H9 (cell line): Measurements from ENCODE around the gene NKG7. TPM values are rescaled to one million over a fixed set of nuclear protein-coding genes. Genes with fewer than 3 reads are reported as not detected.
A peak's percentile ranks its signal among the peaks of the same experiment; 100 is the strongest.

Experiments used
- DNase-seq: peaks from one replicate; pipeline ENCODE4 v3.0.0-alpha.2; 2017
- H2AFZ ChIP-seq: one replicate; pipeline ENCODE4 v1.6.1; 2013; ENCODE audit warnings: mild to moderate bottlenecking, low read length, control low read depth, moderate library complexity
- H2AK5ac ChIP-seq: 2 replicates; pipeline ENCODE4 v1.6.1; 2013; ENCODE audit warnings: low read length, control low read depth, mixed read lengths; ENCODE audit not compliant: insufficient read length
- H2BK120ac ChIP-seq: one replicate; pipeline ENCODE4 v1.6.1; 2013; ENCODE audit warnings: low read depth, mild to moderate bottlenecking, low read length, control low read depth, inconsistent platforms; ENCODE audit not compliant: poor library complexity, severe bottlenecking
- H2BK12ac ChIP-seq: 2 replicates; pipeline ENCODE4 v1.6.1; 2013; ENCODE audit warnings: low read length, control low read depth, mixed read lengths, low read depth; ENCODE audit not compliant: insufficient read length
- H2BK15ac ChIP-seq: 2 replicates; pipeline ENCODE4 v1.6.1; 2013; ENCODE audit warnings: low read depth, low read length, control low read depth
- H2BK20ac ChIP-seq: one replicate; pipeline ENCODE4 v1.6.1; 2013; ENCODE audit warnings: low read depth, mild to moderate bottlenecking, low read length, control low read depth, inconsistent platforms; ENCODE audit not compliant: poor library complexity, severe bottlenecking
- H2BK5ac ChIP-seq: 2 replicates; pipeline ENCODE4 v1.6.1; 2013; ENCODE audit warnings: low read length, control low read depth, mixed read lengths; ENCODE audit not compliant: insufficient read length
- H3K14ac ChIP-seq: 2 replicates; pipeline ENCODE4 v1.6.1; 2013; ENCODE audit warnings: low read length, control low read depth; ENCODE audit not compliant: insufficient read depth
- H3K18ac ChIP-seq: 2 replicates; pipeline ENCODE4 v1.6.1; 2013; ENCODE audit warnings: low read depth, mild to moderate bottlenecking, mixed read lengths, low read length, control low read depth; ENCODE audit not compliant: insufficient read length
- H3K23ac ChIP-seq: 2 replicates; pipeline ENCODE4 v1.6.1; 2013; ENCODE audit warnings: low read length, control low read depth, mixed read lengths, low read depth; ENCODE audit not compliant: insufficient read length
- H3K23me2 ChIP-seq: 2 replicates; pipeline ENCODE4 v1.6.1; 2013; ENCODE audit warnings: low read depth, mild to moderate bottlenecking, mixed read lengths, low read length, control low read depth; ENCODE audit not compliant: insufficient read length, poor library complexity, severe bottlenecking
- H3K27ac ChIP-seq: 2 replicates; pipeline ENCODE4 v1.5.1; 2013; ENCODE audit warnings: low read length, control low read depth, mixed read lengths, low read depth; ENCODE audit not compliant: insufficient read length
- H3K27me3 ChIP-seq: 2 replicates; pipeline ENCODE4 v1.6.1; 2013; ENCODE audit warnings: low read length, control low read depth, inconsistent platforms; ENCODE audit not compliant: insufficient read depth
- H3K4ac ChIP-seq: 2 replicates; pipeline ENCODE4 v1.6.1; 2013; ENCODE audit warnings: low read depth, mild to moderate bottlenecking, control low read depth, inconsistent platforms, low read length, moderate library complexity
- H3K4me1 ChIP-seq: 2 replicates; pipeline ENCODE4 v1.6.1; 2013; ENCODE audit warnings: low read length, control low read depth, inconsistent platforms; ENCODE audit not compliant: insufficient read depth
- H3K4me2 ChIP-seq: 2 replicates; pipeline ENCODE4 v1.6.1; 2013; ENCODE audit warnings: low read length, control low read depth, mixed read lengths; ENCODE audit not compliant: insufficient read length, insufficient read depth
- H3K56ac ChIP-seq: 2 replicates; pipeline ENCODE4 v1.6.1; 2013; ENCODE audit warnings: low read depth, mild to moderate bottlenecking, mixed read lengths, low read length, control low read depth; ENCODE audit not compliant: insufficient read length
- H3K79me1 ChIP-seq: 2 replicates; pipeline ENCODE4 v1.6.1; 2013; ENCODE audit warnings: low read depth, mild to moderate bottlenecking, moderate library complexity, low read length, control low read depth, inconsistent platforms; ENCODE audit not compliant: insufficient read depth, poor library complexity, severe bottlenecking
- H3K79me2 ChIP-seq: 2 replicates; pipeline ENCODE4 v1.6.1; 2013; ENCODE audit warnings: low read length, control low read depth, inconsistent platforms; ENCODE audit not compliant: insufficient read depth
- H3K9ac ChIP-seq: 2 replicates; pipeline ENCODE4 v1.6.1; 2013; ENCODE audit warnings: low read length, control low read depth, mixed read lengths; ENCODE audit not compliant: insufficient read length; ENCODE audit errors: extremely low read depth
- H3K9me3 ChIP-seq: one replicate; pipeline ENCODE4 v1.6.1; 2013; ENCODE audit warnings: low read depth, low read length, inconsistent platforms; ENCODE audit not compliant: control insufficient read depth
- H3T11ph ChIP-seq: one replicate; pipeline ENCODE4 v1.6.1; 2013; ENCODE audit warnings: mild to moderate bottlenecking, low read length, control low read depth, inconsistent platforms
- H4K20me1 ChIP-seq: one replicate; pipeline ENCODE4 v1.6.1; 2013; ENCODE audit not compliant: control insufficient read depth, insufficient read length, insufficient read depth
- H4K5ac ChIP-seq: 2 replicates; pipeline ENCODE4 v1.6.1; 2013; ENCODE audit warnings: low read depth, mild to moderate bottlenecking, mixed read lengths, low read length, control low read depth; ENCODE audit not compliant: insufficient read length
- H4K8ac ChIP-seq: replicated peaks from 2 replicates; pipeline ENCODE4 v1.6.1; 2013; ENCODE audit warnings: low read length, control low read depth, mixed read lengths, low read depth; ENCODE audit not compliant: insufficient read length
- H4K91ac ChIP-seq: 2 replicates; pipeline ENCODE4 v1.6.1; 2013; ENCODE audit warnings: low read depth, mild to moderate bottlenecking, moderate library complexity, mixed read lengths, low read length, control low read depth; ENCODE audit not compliant: insufficient read length
- H3K27ac Mint-ChIP-seq, 3 experiments: 2 replicates in 2 of 3; 3 replicates in 1 of 3; pipeline ENCODE4 v1.8.0; 2020 to 2021; ENCODE audit warnings: mixed read lengths in 3 of 3, mild to moderate bottlenecking in 1 of 3, moderate library complexity in 1 of 3
- H3K27me3 Mint-ChIP-seq: 2 replicates; pipeline ENCODE4 v1.8.0; 2021; ENCODE audit warnings: low read depth, mild to moderate bottlenecking, moderate library complexity, mixed read lengths
- H3K36me3 Mint-ChIP-seq, 3 experiments: 2 replicates in 2 of 3; 3 replicates in 1 of 3; pipeline ENCODE4 v1.8.0; 2020 to 2021; ENCODE audit warnings: low read depth in 3 of 3, mixed read lengths in 3 of 3; ENCODE audit not compliant: insufficient read depth in 1 of 3
- H3K4me1 Mint-ChIP-seq, 2 experiments: 2 replicates each; pipeline ENCODE4 v1.8.0; 2020; ENCODE audit warnings: mixed read lengths in 2 of 2
- H3K4me3 Mint-ChIP-seq, 2 experiments: 2 replicates in 1 of 2; 3 replicates in 1 of 2; pipeline ENCODE4 v1.8.0; 2020 to 2021; ENCODE audit warnings: mild to moderate bottlenecking in 2 of 2, mixed read lengths in 2 of 2, moderate library complexity in 1 of 2
- H3K9me3 Mint-ChIP-seq, 2 experiments: 2 replicates in 1 of 2; 3 replicates in 1 of 2; pipeline ENCODE4 v1.8.0; 2020; ENCODE audit warnings: mild to moderate bottlenecking in 2 of 2, mixed read lengths in 2 of 2, moderate library complexity in 1 of 2
- CTCF ChIP-seq: fragments of 200-600 bp; sonication (generic); conservative IDR thresholded peaks from 3 replicates; pipeline ENCODE4 v1.8.0; 2021; ENCODE audit warnings: antibody characterized with exemption, mild to moderate bottlenecking
- WGBS: extraction: QIAGEN DNeasy Blood & Tissue Kit; methylation state at CpG from one replicate; pipeline ENCODE4 v1.1.7; 2013; ENCODE audit warnings: missing lambda C conversion rate, low lambda C conversion rate, mixed read lengths; ENCODE audit not compliant: insufficient read length; ENCODE audit errors: extremely low coverage; 5-methylcytosine and 5-hydroxymethylcytosine counted together
- total RNA-seq: library from RNA; stranded (reverse); gene quantifications from 2 replicates; pipeline ENCODE4 v1.2.1, GENCODE V29; 2021

NKG7 gene
- total RNA-seq, 1 experiment from 2014 or later: not detected

- H3K9me3 Mint-ChIP-seq: no peaks in the 10 kb centered on the region; a peak in 1 of 5 replicates
These were observed 21.8 kb upstream of the NKG7 start for GRCh38 chr19:51394050-51394836.

More at GRCh38 chr19:51394050-51394836, 21.8 kb upstream of the NKG7 start:
- H3K56ac ChIP-seq: no peak overlapping the region
- no peak overlapping the region for H2BK20ac ChIP-seq
- no peaks in the 10 kb centered on the region for H3K27me3 ChIP-seq
- peak overlapping the region; percentile 73 for H3T11ph ChIP-seq
- DNase-seq: peak; percentile 99
- TF ChIP-seq CTCF: no peak
- H4K20me1 ChIP-seq: no peaks in the 10 kb centered on the region
- H3K4ac ChIP-seq: no peak overlapping the region; the same call in 1 of the 2 replicates
- no peak overlapping the region for H4K91ac ChIP-seq
- Mint-ChIP-seq H3K27me3 (peaks cover 1% of the 10 kb centered on the region; the same call in 1 of the 2 replicates), H3K36me3 (peaks cover 0 to 8% (median 6%) of the 10 kb centered on the region in 3 experiments; a peak in 5 of 7 replicates), H3K4me1 (peaks cover 26 to 50% of the 10 kb centered on the region in 2 experiments), H3K4me3 (peak overlapping the region; percentile 90 to 93), H3K27ac (peak overlapping the region; percentile 98)
- no peak overlapping the region for H4K8ac ChIP-seq
- no peaks in the 10 kb centered on the region for H3K79me1 ChIP-seq
- peak overlapping the region; percentile 84 for H3K18ac ChIP-seq
- no peaks in the 10 kb centered on the region for H3K4me1 ChIP-seq
- peak overlapping the region; percentile 77 for H2BK5ac ChIP-seq
- H2AFZ ChIP-seq: no peak overlapping the region
- H3K9ac ChIP-seq: peak overlapping the region; percentile 93
- H3K27ac ChIP-seq: peak overlapping the region; percentile 70
- peak overlapping the region; percentile 84; the same call in 1 of the 2 replicates for H3K14ac ChIP-seq
- H2BK15ac ChIP-seq: no peak overlapping the region
- peaks cover 8% of the 10 kb centered on the region for H3K23me2 ChIP-seq
- no peak overlapping the region for H3K23ac ChIP-seq
- no CpG with 5 or more reads among the region's 45 CpGs for whole genome bisulfite sequencing
- H2BK120ac ChIP-seq: peak overlapping the region; percentile 79
- no peaks in the 10 kb centered on the region for H3K79me2 ChIP-seq
- peak overlapping the region; percentile 85 for H3K4me2 ChIP-seq
- H2AK5ac ChIP-seq: no peak overlapping the region
- no peak overlapping the region for H4K5ac ChIP-seq
- no peak overlapping the region for H2BK12ac ChIP-seq
- H3K9me3 ChIP-seq: no peaks in the 10 kb centered on the region
